Coronary artery (tissue), 2 donors: ENCODE results near the gene GSTT2.
"Not testable (repeated sequence)": the region's sequence is repeated elsewhere in the genome, so short reads cannot be mapped to it uniquely, and the experiment has no call there.

Experiments
- DNase-seq: peaks from one replicate; pipeline ENCODE4 v3.0.0-alpha.2; 2017; ENCODE audit warnings: low spot score
- H3K27ac ChIP-seq, 2 donors: fragments of 200-600 bp; sonication (generic); one replicate each; pipeline ENCODE4 v1.5.1; 2016 to 2019
- H3K4me3 ChIP-seq: fragments of 200-600 bp; sonication (generic); 2 replicates; pipeline ENCODE4 v1.5.1; 2016; ENCODE audit warnings: mild to moderate bottlenecking, moderate library complexity
- TF ChIP-seq, protein P1 (sequence below): fragments of 200-600 bp; sonication (generic); IDR thresholded peaks from one replicate; pipeline ENCODE4 v1.5.1; 2019; ENCODE audit warnings: antibody characterized with exemption

The GSTT2 gene

DNA sequence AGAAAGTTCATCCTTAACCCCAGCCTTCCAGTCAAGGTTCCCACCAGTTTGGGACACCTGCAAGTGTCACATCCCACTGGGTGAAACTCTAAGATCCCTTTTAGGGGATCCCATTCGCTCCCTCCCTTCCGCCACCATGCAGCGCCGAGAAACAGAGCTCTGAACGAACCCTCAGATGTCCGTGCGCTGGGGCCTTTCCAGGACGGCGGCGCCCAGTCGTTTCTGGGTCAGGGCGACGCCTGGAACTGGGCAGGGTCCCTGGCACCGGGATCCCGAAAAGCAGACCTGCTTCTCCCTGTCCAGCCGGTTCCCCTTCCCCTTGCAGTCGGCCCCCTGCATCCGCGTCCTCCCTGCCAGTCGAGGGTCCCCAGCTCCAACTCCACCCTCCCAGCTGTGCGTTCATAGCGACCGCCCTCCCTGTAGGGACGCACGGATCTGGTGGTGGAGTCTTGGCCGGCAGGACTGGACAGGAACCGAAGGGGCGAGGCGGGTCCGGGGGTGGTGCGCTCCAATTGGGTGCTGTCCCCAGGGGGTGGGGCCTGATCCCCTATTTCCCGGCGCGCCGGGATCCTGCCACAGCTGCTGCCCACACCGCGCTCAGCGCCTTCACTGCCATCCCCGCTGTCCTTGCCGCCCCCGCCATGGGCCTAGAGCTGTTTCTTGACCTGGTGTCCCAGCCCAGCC is at the start of gene GSTT2:
TSS of gene GSTT2 (plus strand) at position 578 of the 684 bp plus-strand sequence.
- H3K27ac ChIP-seq, DNase-seq, H3K4me3 ChIP-seq: not testable (repeated sequence)

DNA sequence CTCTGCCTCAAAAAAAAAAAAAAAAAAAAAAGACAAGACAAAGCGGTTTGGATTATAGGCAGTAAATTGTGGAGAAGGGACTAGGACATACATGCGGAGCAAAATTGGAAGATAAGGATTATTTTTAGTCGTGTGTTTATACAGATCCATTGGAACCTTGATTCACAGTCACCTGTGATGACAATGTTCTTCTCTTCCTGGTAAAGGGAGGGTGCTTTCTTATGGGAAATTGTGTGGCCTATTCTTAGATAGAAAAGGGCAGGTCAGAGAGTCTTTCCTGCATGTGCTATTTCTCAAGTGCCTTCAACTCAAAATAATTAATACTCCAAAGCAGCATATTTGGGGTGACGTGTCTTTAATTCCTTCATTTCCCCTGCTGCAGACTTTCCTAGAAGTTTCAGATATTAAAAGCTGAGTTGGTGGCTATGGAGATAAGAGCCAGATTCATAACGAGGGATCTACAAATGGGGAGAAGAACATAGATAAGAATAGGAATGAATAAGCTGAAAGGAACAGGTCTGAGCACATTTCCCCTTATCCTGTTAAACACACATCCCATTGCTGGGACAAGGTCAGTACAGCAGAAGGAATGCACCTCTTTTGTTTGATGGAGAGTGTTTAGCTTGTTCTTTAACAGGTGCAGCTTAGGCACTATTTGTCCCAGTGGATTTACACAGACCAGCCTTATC is 41.5 kb upstream of the GSTT2 start:
- TF ChIP-seq, protein P1, sequence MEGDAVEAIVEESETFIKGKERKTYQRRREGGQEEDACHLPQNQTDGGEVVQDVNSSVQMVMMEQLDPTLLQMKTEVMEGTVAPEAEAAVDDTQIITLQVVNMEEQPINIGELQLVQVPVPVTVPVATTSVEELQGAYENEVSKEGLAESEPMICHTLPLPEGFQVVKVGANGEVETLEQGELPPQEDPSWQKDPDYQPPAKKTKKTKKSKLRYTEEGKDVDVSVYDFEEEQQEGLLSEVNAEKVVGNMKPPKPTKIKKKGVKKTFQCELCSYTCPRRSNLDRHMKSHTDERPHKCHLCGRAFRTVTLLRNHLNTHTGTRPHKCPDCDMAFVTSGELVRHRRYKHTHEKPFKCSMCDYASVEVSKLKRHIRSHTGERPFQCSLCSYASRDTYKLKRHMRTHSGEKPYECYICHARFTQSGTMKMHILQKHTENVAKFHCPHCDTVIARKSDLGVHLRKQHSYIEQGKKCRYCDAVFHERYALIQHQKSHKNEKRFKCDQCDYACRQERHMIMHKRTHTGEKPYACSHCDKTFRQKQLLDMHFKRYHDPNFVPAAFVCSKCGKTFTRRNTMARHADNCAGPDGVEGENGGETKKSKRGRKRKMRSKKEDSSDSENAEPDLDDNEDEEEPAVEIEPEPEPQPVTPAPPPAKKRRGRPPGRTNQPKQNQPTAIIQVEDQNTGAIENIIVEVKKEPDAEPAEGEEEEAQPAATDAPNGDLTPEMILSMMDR = no peak
- H3K27ac ChIP-seq = no peak overlapping the region
- DNase-seq = no peak
- H3K4me3 ChIP-seq = no peak overlapping the region

DNA sequence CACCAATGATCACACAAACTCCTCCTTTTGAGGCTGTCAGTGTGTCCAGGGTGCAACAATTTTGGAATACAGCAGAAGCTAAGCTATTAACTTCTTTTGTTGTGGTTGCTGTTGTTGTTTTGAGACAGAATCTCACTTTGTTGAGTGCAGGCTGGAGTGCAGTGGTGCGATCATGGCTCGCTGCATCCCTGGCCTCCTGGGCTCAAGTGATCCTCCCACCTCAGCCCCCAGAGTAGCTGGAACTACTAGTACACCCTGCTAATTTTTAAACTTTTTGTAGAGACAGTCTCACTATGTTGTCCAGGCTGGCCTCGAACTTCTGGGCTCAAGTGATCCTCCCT is 40.9 kb upstream of the GSTT2 start:
- TF ChIP-seq, protein P1 = no peak
- DNase-seq = no peak
- Histone ChIP-seq H3K4me3 (no peak overlapping the region), H3K27ac (no peak overlapping the region)

DNA sequence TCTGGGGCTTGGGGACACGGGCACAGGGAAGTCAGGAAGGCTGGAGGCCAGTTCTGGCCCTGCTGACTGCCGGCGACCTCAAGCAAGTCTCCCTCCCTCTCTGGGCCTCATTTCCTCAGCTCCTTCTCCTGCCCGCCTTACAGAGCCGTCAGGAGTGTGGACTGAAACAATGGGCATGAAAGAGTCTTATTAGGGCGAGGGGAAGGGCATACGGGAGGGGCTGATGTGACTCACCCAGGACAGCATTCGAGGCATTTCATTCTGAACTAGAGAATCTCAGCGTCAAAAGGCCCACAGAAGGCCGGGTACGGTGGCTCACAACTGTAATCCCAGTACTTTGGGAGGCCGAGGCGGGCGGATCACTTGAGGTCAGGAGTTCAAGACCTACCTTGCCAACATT is 39.8 kb upstream of the GSTT2 start:
- H3K4me3 ChIP-seq, H3K27ac ChIP-seq, DNase-seq: not testable (repeated sequence)

DNA sequence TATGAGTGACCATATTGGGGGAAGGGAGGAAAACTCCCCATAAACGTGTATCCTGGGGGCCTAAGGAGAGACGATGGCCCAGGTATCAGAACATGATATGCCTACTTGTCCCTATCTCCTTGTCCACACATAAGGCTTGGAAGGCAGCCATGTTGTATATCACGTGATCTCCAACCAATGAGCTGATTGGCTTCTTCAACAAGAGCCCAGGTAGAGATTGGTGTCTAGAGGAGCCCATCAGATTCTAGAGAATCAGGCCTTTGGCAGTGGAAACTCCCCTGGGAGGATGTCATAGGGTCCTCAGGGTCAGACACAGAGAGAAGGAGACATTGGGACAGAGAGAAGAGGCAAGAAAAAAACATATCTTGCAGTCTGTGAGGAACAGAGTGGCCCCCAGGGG is 32.5 kb upstream of the GSTT2 start:
- not testable (repeated sequence) for DNase-seq, H3K27ac ChIP-seq, H3K4me3 ChIP-seq

DNA sequence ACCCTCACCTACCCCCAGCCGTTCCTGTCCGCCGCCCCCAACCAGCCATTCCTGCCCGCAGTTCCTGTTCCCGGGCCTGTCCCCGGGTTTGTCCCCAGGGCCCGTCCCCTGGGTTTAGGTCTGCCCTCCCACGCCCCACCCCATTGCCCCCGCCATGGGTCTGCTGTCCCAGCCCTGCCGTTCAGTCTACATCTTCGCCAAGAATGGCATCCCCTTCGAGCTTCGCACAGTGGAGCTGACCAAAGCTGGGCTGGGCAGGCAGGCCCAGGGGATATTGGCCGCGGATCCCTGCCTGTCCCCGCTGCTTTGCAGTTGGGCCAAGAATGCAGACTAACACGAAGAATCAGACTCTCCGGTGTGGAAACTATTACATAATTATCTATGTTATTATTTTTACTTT is 30.2 kb upstream of the GSTT2 start:
- H3K27ac ChIP-seq, H3K4me3 ChIP-seq, DNase-seq: not testable (repeated sequence)

DNA sequence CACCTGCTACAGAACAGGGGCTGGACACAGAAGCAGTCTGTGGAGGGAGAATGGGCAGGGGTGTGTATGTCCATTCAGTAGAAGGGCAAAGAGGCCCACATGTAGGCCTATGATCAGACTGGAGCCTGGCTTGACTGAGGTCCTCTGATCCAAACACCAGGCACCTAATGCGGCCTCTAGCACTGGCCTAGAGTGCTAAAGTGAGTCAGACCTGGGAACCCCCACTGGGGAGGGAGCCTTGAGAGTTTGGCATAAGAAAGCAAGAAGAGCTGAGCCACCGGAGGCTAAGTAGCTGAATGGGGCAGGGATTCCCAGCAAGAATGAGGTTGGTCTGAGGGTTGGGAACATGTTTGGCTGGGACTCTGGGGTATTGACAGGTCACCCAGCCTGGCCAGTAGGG is 28.6 kb upstream of the GSTT2 start:
- DNase-seq, H3K27ac ChIP-seq, H3K4me3 ChIP-seq: not testable (repeated sequence)

DNA sequence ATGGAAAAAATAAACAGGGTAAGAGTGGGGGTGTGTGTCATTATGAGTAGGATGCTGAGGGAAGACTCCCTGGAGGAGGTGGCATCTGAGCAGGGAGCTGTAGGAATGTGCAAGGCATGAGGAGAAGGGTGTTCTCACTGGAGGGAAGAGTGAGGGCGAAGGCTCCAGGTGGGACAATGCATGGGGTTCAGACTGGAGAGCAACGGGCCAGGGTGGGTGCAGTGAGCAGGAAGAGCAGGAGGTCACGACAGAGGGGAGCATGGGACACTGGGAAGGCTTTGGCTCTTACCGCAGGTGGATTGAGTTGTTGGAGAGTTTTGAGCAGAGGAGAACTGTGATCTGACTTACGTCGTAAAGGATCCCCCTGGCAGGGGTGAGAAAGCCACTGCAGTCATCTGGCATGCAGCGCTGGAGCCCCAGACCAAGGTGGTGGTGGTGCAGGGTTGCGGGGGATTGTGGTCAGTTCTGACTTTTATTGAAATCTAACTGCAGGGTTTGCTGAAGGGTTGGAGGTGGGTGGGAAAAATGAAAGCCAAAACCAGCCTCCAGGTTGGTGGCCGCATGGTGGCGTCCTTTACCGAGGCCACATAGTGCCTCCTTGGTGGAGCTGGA is 27.0 kb upstream of the GSTT2 start:
- not testable (repeated sequence) for H3K4me3 ChIP-seq

DNA sequence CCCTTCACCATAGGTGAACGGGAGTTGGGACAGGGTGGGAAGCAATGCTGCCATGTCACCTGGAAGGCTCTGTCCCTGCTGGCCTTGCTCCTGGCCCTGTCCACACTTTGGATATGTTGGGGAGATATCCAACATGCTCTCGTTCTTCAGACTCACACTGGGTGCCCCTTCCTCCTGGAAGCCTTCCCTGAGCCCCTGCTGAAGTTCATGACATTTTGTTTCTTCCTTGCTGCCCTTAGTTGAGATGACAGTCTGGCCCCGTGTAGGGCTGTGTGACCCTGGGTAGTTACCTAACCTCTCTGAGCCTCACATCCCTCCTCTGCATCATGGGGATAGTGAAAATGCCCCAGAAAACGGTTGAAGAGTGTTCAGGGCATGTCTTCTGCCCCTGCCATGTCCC is 26.4 kb upstream of the GSTT2 start:
- H3K27ac ChIP-seq, DNase-seq, H3K4me3 ChIP-seq: not testable (repeated sequence)

More for the DNA sequence above, 27.0 kb upstream of the GSTT2 start:
- DNase-seq, H3K27ac ChIP-seq: not testable (repeated sequence)

DNA sequence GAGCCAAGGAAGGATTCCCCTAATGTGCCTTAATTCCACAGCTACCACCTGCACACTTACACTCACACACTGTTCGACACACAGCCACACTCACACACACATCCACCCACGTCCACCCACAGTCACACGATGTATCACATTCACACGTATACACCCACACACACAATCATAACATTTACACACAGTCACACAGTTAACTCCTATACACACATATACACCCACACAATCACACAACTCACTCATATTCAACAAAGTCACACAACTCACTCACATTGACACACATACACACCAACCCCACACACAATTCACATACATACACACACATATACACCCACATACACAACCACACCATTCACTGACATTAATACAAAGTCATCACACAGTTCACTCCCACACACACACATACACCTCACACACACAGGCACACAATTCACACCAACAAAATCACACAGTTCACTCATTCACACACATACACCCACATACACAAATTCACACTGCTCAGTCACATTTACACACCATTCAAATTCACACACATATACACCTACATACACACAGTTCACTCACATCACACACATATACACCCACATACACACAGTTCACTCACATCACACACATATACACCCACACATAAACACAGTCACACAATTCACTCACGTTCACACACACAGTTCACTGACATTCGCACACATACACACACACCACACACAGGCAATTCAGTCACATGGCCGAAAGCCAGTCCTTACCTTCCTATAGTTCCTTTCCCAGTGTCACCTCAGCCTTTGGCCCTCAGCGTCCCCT is 25.5 kb upstream of the GSTT2 start:
- not testable (repeated sequence) for H3K27ac ChIP-seq, H3K4me3 ChIP-seq, DNase-seq

DNA sequence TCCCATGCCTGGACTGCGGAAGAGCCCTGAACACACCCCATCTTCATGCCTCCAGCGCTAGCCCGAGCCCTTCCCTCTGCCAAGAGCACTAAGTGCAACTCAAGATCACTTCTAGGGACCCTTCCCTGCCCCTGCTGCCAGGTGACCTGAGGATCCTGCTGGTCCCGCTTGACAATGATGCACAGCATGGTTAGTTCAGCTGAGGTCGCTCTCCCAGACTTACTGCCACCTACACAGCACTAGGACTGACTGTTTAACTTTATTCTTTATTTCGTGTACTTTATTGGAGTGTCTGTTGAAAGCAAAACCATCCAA is 25.0 kb upstream of the GSTT2 start:
- not testable (repeated sequence) for H3K4me3 ChIP-seq, DNase-seq, H3K27ac ChIP-seq

DNA sequence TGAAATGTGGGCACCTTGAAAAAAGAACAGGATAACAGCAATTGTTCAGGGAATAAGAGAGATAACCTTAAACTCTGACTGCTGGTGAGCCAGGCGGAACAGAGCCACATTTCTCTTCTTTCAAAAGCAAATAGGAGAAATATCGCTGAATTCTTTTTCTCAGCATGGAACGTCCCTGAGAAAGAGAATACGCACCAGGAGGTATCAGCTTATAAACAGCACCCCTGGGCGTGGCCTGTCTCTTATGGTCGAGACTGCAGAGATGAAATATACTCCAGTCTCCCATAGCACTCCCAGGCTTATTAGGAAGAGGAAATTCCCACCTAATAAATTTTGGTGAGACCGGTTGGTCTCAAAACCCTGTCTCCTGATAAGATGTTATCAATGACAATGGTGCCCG is 24.0 kb upstream of the GSTT2 start:
- not testable (repeated sequence) for H3K4me3 ChIP-seq, H3K27ac ChIP-seq, DNase-seq
